Kidney tubule cell (primary cell): ENCODE results near the gene F12.
"Not testable (repeated sequence)": the region's sequence is repeated elsewhere in the genome, so short reads cannot be mapped to it uniquely, and the experiment has no call there.

Source experiments
- DNase-seq: peaks from one replicate; pipeline ENCODE4 v3.0.0-alpha.2; 2018; ENCODE audit warnings: low spot score

F12 gene

GRCh38 chr5:177368869-177369644, 40.3 kb downstream of the F12 start:
- DNase-seq: peak; percentile 47

- DNase-seq: no peak
Observed at GRCh38 chr5:177367981-177368868, 41.1 kb downstream of the F12 start.

- DNase-seq: no peak
Observed at GRCh38 chr5:177367323-177367848, 42.0 kb downstream of the F12 start.

DNA sequence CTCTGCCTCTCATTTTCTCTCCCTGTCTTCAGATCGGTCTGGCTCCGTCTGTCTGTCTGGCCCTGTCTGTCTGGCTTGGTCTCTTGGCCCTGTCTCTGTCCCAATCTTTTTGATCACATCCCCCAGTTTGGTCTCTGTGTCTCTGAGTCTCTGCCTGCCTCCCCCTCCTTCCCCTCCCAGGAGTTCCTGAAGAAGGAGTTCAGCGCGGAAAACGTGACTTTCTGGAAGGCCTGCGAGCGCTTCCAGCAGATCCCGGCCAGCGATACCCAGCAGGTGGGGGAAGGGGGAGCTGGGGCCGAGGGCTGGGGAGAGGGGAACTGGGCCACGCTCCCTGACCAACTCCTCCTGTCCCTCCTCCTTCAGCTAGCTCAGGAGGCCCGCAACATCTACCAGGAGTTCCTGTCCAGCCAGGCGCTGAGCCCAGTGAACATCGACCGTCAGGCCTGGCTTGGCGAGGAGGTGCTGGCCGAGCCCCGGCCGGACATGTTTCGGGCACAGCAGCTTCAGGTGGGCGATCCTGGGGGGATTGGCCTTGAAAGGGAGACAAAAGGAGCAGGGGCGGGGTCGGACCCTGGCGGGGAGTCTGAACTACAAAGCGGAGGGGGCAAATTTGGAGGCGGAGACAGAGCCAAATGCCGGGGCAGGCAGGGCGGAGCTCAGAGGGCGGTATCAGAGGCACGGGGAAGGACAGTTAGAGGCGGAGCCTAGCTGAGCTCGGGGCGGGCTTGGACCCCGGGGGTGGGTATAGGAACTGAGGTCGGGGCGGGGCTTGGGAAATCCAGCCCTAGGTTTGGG, 42.6 kb downstream of the F12 start:
- peak; percentile 89 for DNase-seq

GRCh38 chr5:177365845-177366527, 43.4 kb downstream of the F12 start:
- DNase-seq: no peak

- peak; percentile 20 for DNase-seq
Observed at GRCh38 chr5:177364159-177364962, 45.0 kb downstream of the F12 start.

DNA sequence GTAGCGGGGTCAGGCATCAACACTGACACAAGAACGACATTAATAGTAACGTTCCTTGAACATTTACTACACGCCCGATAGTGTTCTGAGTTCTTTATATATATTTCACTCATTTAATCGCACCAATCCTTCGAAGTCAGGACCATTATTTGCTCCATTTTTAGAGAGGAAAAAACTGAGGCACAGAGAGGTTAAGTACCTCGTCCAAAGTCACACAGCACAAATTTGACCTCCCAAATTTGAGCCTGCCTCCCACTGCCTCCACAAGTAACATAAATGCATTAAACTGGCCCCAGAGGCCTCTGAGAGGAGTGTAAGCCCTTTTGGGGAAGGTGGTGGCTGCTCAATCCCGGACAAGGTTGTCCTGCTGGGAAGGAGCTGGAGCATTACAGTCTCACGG, 45.8 kb downstream of the F12 start:
- no peak for DNase-seq

DNA sequence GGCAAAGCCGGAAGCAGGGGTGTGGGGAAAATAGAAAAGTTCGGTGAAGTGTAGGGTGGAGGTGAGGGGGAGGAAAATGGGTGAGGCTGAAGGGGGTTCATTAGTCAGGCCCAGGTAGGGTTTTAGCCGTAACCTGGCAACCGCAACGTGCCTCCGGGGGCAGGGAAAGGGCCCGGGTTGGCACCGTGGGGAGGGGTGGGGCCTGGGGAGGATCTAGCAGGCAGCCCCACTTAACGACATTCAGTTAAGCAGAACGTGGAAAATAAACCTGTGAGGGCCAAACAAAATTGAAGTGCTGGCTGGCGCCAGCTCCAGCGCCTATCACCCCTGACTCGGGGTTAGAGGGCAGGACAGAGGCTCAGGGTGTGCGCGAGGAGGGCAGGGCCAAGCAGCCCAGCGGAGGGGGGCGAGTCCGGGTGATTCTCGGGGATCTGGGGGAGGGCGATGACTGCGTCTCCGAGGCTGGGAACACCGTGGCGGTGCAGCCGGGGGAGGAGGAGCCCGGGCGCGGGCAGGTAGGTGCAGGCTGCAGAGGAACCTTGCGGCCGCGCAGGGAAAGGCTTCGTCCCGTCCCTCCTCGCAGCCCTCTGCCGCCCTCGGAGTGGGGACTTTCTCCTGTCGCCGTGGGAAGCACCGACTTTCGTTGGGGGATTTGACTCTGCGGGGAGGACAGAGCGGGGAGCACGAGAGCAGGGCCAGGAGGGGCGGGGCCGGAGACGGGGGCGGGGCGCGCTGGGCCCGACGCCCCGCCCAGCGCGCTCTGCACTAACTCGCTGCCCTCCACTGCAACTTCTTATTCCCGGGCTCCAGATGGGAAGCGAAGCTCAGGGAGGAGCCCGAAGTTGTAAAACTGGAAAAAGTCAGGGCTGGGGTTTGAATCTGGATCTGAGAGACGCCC, 46.5 kb downstream of the F12 start:
- peak; percentile 54 for DNase-seq

GRCh38 chr5:177362292-177362609, 47.1 kb downstream of the F12 start:
- DNase-seq: no peak

DNA sequence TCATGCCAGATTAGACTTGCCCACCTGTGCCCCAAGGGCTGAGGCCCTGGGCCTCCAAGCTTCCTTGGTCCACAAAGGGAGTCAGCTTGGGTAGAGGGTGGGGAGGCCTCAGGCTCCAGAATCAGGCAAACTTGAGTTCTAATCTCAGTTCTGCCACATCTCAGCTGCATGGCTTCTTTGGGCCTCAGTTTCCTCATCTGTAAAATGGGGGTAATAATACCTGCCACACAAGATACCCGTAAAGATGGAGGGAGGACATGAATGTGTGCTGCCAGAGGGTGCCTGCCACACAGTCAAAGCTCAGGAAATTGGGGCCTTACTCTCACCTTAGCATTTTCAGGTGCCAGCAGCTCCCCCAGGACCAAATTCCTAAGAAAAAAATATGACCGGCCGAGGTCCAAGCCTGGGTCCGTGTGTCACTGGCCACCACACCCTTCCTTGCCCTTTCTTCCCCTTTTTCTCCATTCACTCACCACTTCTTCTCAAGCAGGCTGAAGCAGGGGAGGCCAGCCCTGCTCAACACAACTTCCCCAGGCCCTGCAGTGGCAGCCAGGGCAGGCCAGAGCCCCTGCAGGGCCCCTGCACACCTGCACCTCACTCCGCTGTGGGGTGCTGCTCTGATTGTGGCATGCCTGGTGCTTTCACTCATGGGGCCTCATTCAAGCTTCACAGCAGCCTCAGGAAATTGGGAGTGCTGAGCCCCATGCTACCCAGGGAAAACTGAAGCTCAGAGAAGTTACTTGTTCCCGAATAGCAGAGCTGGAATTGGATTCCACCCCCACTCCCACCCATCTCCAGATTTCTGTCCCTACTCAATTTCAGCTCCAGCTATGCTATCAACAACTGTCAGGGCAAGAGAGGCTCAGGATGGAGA, 47.7 kb downstream of the F12 start:
- no peak for DNase-seq

- DNase-seq: not testable (repeated sequence)
Observed at GRCh38 chr5:177360740-177361139, 48.6 kb downstream of the F12 start.

DNA sequence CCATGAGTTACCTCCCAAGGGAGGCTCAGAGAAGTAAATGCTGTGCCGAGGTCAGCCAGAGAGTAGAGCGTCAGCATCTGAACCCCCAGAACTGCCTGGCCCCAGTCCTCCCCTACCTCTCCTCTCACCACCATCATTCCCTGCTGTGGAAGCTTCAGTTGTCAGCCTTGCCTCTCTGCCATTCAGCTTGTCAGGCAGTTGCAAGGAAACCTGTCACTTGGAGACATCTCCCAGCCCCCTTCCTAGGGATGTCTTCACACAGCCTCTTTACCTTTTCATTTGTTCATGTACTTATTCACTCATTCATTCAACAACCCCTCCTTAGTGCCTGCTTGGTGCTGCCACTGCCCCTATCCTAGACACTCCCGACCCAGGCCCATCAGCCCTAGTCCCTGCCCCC, 49.5 kb downstream of the F12 start:
- DNase-seq: no peak

DNA sequence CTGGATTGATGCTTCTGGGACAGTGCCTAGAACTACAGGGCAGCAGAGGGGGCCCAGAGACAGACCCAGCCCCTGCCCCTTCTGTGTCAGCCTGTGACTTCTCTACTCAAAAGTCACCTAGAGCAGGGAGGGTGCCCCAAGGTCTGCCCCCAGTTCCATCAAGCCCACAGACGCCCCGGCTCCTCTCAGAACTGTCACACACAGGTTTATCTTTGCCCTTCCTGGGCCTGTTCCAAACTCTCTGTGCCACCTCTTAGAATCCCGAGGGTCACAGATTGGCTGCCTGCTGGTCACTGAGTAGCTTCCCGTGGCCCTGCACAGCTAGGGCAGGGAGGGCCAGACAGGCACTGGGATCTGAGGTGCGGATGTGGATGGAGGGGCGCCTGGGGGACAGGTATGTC, 49.9 kb downstream of the F12 start:
- no peak for DNase-seq

GRCh38 chr5:177358370-177358819, 51.0 kb downstream of the F12 start:
- no peak for DNase-seq

DNA sequence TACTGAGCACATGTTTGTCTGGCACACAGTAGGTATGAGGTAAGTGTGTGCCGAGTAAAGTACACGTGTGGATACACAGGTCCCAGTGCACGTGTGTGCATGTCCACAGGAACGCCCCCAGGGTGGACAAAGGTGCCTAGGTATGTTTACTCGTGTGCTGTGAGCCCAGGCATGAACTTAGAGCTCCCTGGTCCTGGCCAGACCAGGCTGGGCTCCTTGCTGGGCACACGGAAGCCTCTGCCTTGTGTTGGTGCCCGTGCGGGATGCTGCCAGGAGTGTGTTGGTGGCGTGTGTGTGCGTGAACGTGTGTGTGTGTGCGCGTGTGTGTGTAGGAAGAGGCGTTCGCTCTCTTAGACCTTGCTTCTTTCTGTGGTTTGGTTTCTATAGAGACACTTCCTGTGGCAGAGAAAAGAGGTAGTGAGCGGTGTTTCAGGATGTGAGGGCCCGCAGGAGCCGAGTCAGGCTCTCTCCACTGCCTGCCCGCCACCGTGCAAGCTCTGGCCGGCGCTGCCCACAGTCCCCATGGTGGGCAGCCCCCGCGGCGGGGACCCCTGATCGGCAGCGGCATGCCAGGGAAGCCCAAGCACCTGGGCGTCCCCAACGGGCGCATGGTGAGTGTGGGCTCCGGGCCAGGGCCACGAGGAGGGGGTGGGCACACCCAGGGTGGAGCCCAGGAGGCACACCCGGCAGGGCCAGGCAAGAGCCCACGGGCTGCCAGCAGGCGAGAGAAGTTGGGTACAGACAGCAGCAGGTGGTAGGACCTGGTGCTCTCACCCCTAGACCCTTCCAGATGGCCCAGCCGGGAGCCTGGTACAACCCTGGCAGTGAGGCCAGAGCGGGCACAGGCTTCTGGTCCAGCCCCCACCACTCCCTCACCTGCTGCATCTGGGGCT, 51.7 kb downstream of the F12 start, which contains the start of gene RGS14:
TSS of gene RGS14 (plus strand) at position 466 of the 893 bp plus-strand sequence. CDS start at position 567, 101 bp downstream.
- DNase-seq: peak; percentile 20

- no peak for DNase-seq
Observed at GRCh38 chr5:177357146-177357458, 52.3 kb downstream of the F12 start.

GRCh38 chr5:177356746-177357145, 52.6 kb downstream of the F12 start:
- no peak for DNase-seq

- no peak for DNase-seq
Observed at GRCh38 chr5:177355868-177356168, 53.5 kb downstream of the F12 start.
